Skeletal muscle tissue (tissue), 4 donors: ENCODE data around the gene PDE6C. TPM values are rescaled to one million over a fixed set of nuclear protein-coding genes. Genes with fewer than 3 reads are reported as not detected.
A peak's percentile ranks its signal among the peaks of the same experiment; 100 is the strongest.

Source experiments
- H3K27ac ChIP-seq: one replicate; pipeline ENCODE4 v1.7.0; 2013; ENCODE audit warnings: mild to moderate bottlenecking, low read depth, low read length, inconsistent platforms
- H3K27me3 ChIP-seq, 3 donors: one replicate each; pipeline ENCODE4 v1.7.0; 2013; ENCODE audit warnings: low read length in 3 of 3; ENCODE audit not compliant: control insufficient read depth in 3 of 3, insufficient read depth in 3 of 3
- H3K36me3 ChIP-seq, 3 donors: one replicate each; pipeline ENCODE4 v1.7.0; 2013; ENCODE audit warnings: low read length in 3 of 3; ENCODE audit not compliant: control insufficient read depth in 3 of 3, insufficient read depth in 3 of 3
- H3K4me1 ChIP-seq, 3 donors: one replicate each; pipeline ENCODE4 v1.7.0; 2013; ENCODE audit warnings: low read length in 3 of 3, mild to moderate bottlenecking in 3 of 3; ENCODE audit not compliant: control insufficient read depth in 3 of 3, insufficient read depth in 3 of 3
- H3K4me3 ChIP-seq, 3 donors: one replicate each; pipeline ENCODE4 v1.7.0; 2013; ENCODE audit warnings: low read length in 3 of 3
- H3K9ac ChIP-seq, 3 donors: one replicate each; pipeline ENCODE4 v1.7.0; 2013; ENCODE audit warnings: low read length in 3 of 3, mild to moderate bottlenecking in 3 of 3, moderate library complexity in 2 of 3, low read depth in 1 of 3
- H3K9me3 ChIP-seq, 3 donors: one replicate each; pipeline ENCODE4 v1.7.0; 2013; ENCODE audit warnings: low read length in 3 of 3; ENCODE audit not compliant: control insufficient read depth in 3 of 3
- total RNA-seq: library from RNA; depleted of rRNA; stranded (reverse); fragments of >200 nt; gene quantifications from one replicate; pipeline ENCODE4 v1.2.3, GENCODE V29; 2014
- donor health status: Osteomylitis.

Gene PDE6C
- total RNA-seq: not detected

DNA sequence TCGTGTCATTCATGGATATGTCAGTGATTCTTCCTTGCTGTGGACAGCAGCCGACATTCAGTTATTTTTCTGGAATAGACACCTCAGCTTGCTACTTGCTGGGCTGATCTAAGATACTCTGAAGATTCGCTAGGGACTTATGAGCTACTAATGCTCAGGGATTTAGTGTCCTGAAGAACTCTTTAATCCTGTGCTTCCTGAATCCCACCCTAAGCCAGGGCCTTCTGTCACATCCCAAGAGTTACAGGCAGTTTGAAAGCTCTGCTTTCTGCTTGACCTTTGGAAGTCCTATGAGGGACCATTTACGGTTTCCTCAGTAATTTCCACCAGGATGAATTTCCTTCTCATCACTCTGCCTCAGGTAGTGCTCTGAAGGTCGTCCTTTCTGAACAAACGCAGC lies at the start of gene PDE6C:
Gene PDE6C (plus strand): TSS at position 227 of the 400 bp plus-strand sequence. CDS start 189 bp downstream, outside the sequence.
- H3K9ac ChIP-seq: no peak within 1 kb of the TSS
- H3K36me3 ChIP-seq: no peaks in the 10 kb centered on the region
- H3K9me3 ChIP-seq: no peaks in the 10 kb centered on the region
- H3K27ac ChIP-seq: no peak within 1 kb of the TSS
- peaks cover 0 to 3% (median 0%) of the 10 kb centered on the region in 3 donors for H3K27me3 ChIP-seq
- no peaks in the 10 kb centered on the region for H3K4me1 ChIP-seq
- H3K4me3 ChIP-seq: no peak within 1 kb of the TSS

- H3K4me3 ChIP-seq: no peak overlapping the region
- no peak overlapping the region for H3K9ac ChIP-seq
- H3K36me3 ChIP-seq: no peaks in the 10 kb centered on the region
- peaks cover 32 to 40% (median 35%) of the 10 kb centered on the region in 3 donors for H3K27me3 ChIP-seq
- H3K27ac ChIP-seq: no peak overlapping the region
- no peaks in the 10 kb centered on the region for H3K9me3 ChIP-seq
- H3K4me1 ChIP-seq: peaks cover 5 to 10% (median 7%) of the 10 kb centered on the region in 3 donors
These were observed 46.9 kb upstream of the PDE6C start for GRCh38 chr10:93565446-93565845.

DNA sequence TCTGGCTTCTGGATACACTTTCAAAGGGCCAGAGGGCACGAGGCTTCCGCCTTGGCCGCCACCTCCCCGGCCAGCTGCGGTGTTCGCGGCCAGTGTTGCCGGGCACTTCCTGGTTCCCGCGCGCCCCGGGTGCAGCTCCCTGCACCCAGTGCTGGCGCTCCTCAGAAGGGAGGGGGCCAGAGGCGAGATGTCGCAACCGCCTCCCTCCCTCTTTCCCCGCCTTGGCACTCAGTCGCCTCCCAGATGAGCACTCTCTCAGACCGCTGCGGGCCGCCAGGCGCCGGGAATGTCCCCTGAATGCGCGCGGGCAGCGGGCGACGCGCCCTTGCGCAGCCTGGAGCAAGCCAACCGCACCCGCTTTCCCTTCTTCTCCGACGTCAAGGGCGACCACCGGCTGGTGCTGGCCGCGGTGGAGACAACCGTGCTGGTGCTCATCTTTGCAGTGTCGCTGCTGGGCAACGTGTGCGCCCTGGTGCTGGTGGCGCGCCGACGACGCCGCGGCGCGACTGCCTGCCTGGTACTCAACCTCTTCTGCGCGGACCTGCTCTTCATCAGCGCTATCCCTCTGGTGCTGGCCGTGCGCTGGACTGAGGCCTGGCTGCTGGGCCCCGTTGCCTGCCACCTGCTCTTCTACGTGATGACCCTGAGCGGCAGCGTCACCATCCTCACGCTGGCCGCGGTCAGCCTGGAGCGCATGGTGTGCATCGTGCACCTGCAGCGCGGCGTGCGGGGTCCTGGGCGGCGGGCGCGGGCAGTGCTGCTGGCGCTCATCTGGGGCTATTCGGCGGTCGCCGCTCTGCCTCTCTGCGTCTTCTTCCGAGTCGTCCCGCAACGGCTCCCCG lies 45.7 kb upstream of the PDE6C start, which contains the start of gene FFAR4:
Gene FFAR4 (plus strand): TSS at position 231 of the 842 bp plus-strand sequence. CDS start 56 bp downstream, at position 287.
- Histone ChIP-seq H3K36me3 (no peaks in the 10 kb centered on the region), H3K9ac (no peak within 1 kb of the TSS), H3K9me3 (no peaks in the 10 kb centered on the region), H3K27ac (no peak within 1 kb of the TSS), H3K27me3 (peaks cover 35 to 46% (median 40%) of the 10 kb centered on the region in 3 donors), H3K4me1 (peaks cover 5 to 10% (median 7%) of the 10 kb centered on the region in 3 donors), H3K4me3 (peak within 1 kb of the TSS; percentile 35 to 57 (median 43))

DNA sequence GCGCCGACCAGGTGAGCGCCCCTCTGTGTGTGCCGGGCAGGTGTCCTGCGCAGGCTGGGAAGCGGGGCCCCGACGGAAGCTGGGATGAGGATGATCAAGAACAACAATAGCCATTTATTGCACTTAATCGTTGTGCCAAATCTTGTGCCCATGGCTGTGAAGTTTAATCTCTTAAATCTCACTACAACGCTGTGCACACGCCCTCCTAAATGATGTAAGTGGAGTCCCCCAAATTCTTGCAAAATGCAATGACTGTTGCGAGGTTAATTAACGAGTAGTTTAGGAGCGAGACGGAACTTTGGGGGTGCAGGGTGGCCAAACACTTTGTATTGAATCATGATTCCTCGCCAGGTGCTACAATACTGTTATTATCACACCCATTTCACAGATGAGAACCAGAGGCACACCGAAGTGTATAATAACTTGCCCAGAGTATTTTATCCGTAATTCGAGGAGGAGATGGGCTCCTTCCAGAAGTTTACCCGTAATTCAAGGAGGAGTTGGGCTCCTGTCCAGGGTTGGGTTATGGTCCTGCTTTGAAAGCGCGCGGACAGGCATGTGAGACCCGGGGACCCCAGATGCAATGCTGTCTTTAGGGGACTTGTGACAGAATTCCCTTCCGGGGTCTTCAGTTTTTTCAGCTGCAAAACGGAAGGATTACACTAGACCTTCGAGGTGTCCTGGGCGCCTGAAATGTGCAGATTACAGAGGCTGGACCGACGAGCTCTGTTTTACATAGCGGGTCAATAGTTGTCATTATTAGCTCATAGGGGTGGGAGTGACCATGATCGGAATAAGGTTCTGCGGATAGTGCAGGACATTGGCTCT lies 44.8 kb upstream of the PDE6C start:
- peaks cover 5 to 10% (median 7%) of the 10 kb centered on the region in 3 donors for H3K4me1 ChIP-seq
- H3K27ac ChIP-seq: no peak overlapping the region
- H3K27me3 ChIP-seq: peaks cover 35 to 46% (median 40%) of the 10 kb centered on the region in 3 donors
- H3K9ac ChIP-seq: no peak overlapping the region
- H3K36me3 ChIP-seq: no peaks in the 10 kb centered on the region
- H3K9me3 ChIP-seq: no peaks in the 10 kb centered on the region
- peak overlapping the region in 2 of 3 donors; percentile 30 to 57 for H3K4me3 ChIP-seq

DNA sequence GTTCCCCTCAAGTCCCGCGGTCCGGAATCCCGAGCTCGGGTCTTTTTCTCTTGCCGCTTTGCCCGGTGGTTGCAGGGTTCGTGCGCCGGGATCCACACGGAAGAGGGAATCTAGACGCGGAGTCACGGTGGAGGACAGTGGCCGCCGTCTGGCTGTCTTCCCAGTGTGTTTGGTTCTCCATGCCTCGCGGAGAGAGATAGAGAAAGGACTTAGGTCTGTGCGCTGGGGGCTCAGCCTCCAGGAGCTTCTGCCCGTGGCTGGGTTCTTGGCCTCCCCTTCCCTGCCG lies 44.3 kb upstream of the PDE6C start:
- Histone ChIP-seq H3K9me3 (no peaks in the 10 kb centered on the region), H3K4me3 (peak overlapping the region in 1 of 3 donors; percentile 30), H3K27ac (no peak overlapping the region), H3K4me1 (peaks cover 5 to 10% (median 7%) of the 10 kb centered on the region in 3 donors), H3K36me3 (no peaks in the 10 kb centered on the region), H3K27me3 (peaks cover 35 to 46% (median 40%) of the 10 kb centered on the region in 3 donors), H3K9ac (no peak overlapping the region)

DNA sequence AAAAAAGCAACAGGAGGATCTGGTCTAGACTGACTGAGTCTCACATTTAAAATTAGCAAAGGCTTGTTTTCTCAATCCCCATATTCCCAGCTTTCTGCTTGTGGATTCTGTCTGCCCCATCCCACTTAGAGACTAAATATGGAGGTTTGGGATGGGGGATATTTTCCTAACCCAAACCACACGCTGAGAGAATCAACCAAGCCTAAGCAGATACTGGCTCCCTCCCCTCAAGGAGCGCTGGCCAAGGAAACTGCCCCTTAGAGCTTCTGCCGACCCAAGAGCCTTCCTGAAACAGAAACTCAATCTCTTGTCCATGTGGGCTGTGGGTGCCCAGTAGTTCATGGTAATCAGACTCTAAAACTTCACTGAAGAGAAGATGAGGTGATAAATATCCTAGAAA lies 42.0 kb upstream of the PDE6C start:
- Histone ChIP-seq H3K27me3 (peaks cover 30 to 40% (median 40%) of the 10 kb centered on the region in 3 donors), H3K4me1 (peaks cover 5 to 10% (median 7%) of the 10 kb centered on the region in 3 donors), H3K36me3 (no peaks in the 10 kb centered on the region), H3K4me3 (no peak overlapping the region), H3K27ac (no peak overlapping the region), H3K9me3 (no peaks in the 10 kb centered on the region), H3K9ac (no peak overlapping the region)

GRCh38 chr10:93572606-93573005 lies 39.7 kb upstream of the PDE6C start:
- Histone ChIP-seq H3K9ac (no peak overlapping the region), H3K27ac (no peak overlapping the region), H3K27me3 (peaks cover 16 to 24% (median 21%) of the 10 kb centered on the region in 3 donors), H3K36me3 (no peaks in the 10 kb centered on the region), H3K4me3 (no peak overlapping the region), H3K4me1 (peaks cover 0 to 4% (median 0%) of the 10 kb centered on the region in 3 donors), H3K9me3 (no peaks in the 10 kb centered on the region)

- Histone ChIP-seq H3K9ac (no peak overlapping the region), H3K27ac (no peak overlapping the region), H3K27me3 (peaks cover 10 to 18% (median 16%) of the 10 kb centered on the region in 3 donors), H3K4me1 (no peaks in the 10 kb centered on the region), H3K36me3 (no peaks in the 10 kb centered on the region), H3K4me3 (no peak overlapping the region), H3K9me3 (no peaks in the 10 kb centered on the region)
These were observed 39.1 kb upstream of the PDE6C start for GRCh38 chr10:93573051-93573909.

DNA sequence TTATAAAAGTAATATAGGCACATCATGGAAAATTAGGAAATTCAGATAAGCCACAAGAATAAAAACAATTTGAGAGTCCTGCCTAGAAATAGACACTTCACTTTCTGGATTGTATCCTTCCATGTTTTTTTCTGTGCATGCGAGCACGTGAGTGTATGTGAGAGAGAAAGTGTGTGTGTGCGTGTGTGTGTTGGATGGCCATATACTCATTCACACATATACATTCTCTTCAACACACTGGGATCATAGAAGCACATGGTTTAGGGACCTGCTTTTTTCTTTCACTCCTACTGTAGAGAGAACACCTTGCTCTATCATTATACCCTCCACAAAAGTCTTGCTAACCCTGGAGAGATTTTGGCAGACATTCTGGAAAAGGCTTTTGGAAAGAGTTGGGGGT lies 38.4 kb upstream of the PDE6C start:
- Histone ChIP-seq H3K4me1 (no peaks in the 10 kb centered on the region), H3K9me3 (no peaks in the 10 kb centered on the region), H3K27ac (no peak overlapping the region), H3K9ac (no peak overlapping the region), H3K4me3 (no peak overlapping the region), H3K36me3 (no peaks in the 10 kb centered on the region), H3K27me3 (peaks cover 6 to 11% (median 10%) of the 10 kb centered on the region in 3 donors)
